Endothelial cell of umbilical vein (primary cell): Measurements from ENCODE around the gene EGFL6.
"Not testable (repeated sequence)": the region's sequence is repeated elsewhere in the genome, so short reads cannot be mapped to it uniquely, and the experiment has no call there.

Source experiments
- EZH2 ChIP-seq: IDR thresholded peaks from 2 replicates; pipeline ENCODE4 v1.6.1; 2012; ENCODE audit warnings: borderline replicate concordance, low read depth, mild to moderate bottlenecking, moderate library complexity, low read length, inconsistent platforms; ENCODE audit not compliant: severe bottlenecking
- FOS ChIP-seq: IDR thresholded peaks from 2 replicates; pipeline ENCODE4 v1.6.1; 2011; ENCODE audit warnings: mild to moderate bottlenecking, low read length, moderate library complexity, borderline replicate concordance; ENCODE audit not compliant: insufficient read depth
- GATA2 ChIP-seq: IDR thresholded peaks from 2 replicates; pipeline ENCODE4 v1.7.0; 2011; ENCODE audit warnings: low read depth, mild to moderate bottlenecking, moderate library complexity, mixed read lengths, low read length; ENCODE audit not compliant: insufficient read length, insufficient read depth
- JUN ChIP-seq: IDR thresholded peaks from 2 replicates; pipeline ENCODE4 v1.6.1; 2011; ENCODE audit warnings: borderline replicate concordance, low read depth; ENCODE audit not compliant: insufficient read length, insufficient read depth
- MYC ChIP-seq: IDR thresholded peaks from one replicate; pipeline ENCODE4 v1.6.1; 2011; ENCODE audit warnings: mild to moderate bottlenecking, low read depth, low read length
- POLR2A ChIP-seq: IDR thresholded peaks from 2 replicates; pipeline ENCODE4 v1.6.1; 2012; ENCODE audit warnings: low read depth, mild to moderate bottlenecking, control low read depth, low read length
- POLR2AphosphoS5 ChIP-seq: IDR thresholded peaks from 2 replicates; pipeline ENCODE4 v1.6.1; 2012; ENCODE audit warnings: low read depth, mild to moderate bottlenecking, control low read depth, low read length, moderate library complexity; ENCODE audit not compliant: insufficient read depth
- TF ChIP-seq, protein P1 (sequence below), 2 donors: IDR thresholded peaks; 1 replicate in 1 of 2; 2 replicates in 1 of 2; pipeline ENCODE4 v1.5.1; 2011; ENCODE audit warnings: low read length in 2 of 2, mild to moderate bottlenecking in 2 of 2, moderate library complexity in 2 of 2, control low read depth in 1 of 2, inconsistent platforms in 1 of 2, low read depth in 1 of 2; ENCODE audit not compliant: insufficient read depth in 1 of 2; ENCODE audit errors: extremely low read depth in 1 of 2

DNA sequence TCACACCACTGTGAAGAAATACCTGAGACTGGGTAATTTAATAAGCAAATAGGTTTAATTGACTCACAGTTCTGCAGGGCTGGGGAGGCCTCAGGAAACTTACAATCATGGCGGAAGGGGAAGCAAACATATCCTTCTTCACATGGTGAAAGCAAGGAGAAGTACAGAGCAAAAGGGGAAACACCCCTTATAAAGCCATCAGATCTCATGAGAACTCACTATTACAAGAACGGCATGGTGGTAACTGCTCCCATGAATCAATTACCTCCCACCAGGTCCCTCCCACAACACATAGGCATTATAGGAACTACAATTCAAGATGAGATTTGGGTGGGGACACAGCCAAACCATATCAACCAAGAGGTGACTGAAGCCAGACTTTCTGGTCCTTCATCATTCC, 78.9 kb downstream of the EGFL6 start:
- TF ChIP-seq, protein P1, sequence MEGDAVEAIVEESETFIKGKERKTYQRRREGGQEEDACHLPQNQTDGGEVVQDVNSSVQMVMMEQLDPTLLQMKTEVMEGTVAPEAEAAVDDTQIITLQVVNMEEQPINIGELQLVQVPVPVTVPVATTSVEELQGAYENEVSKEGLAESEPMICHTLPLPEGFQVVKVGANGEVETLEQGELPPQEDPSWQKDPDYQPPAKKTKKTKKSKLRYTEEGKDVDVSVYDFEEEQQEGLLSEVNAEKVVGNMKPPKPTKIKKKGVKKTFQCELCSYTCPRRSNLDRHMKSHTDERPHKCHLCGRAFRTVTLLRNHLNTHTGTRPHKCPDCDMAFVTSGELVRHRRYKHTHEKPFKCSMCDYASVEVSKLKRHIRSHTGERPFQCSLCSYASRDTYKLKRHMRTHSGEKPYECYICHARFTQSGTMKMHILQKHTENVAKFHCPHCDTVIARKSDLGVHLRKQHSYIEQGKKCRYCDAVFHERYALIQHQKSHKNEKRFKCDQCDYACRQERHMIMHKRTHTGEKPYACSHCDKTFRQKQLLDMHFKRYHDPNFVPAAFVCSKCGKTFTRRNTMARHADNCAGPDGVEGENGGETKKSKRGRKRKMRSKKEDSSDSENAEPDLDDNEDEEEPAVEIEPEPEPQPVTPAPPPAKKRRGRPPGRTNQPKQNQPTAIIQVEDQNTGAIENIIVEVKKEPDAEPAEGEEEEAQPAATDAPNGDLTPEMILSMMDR (IDR thresholded peaks at IDR 0.05; ENCODE audit: extremely low read depth in 1 of 2, insufficient read depth in 1 of 2, low read depth in 1 of 2, low read length in 2 of 2), result not testable (repeated sequence)
- TF ChIP-seq POLR2A, POLR2AphosphoS5, EZH2, MYC, FOS, GATA2, JUN: not testable (repeated sequence)
